GM18498 (cell line): ENCODE measurements around the gene SPATS2L.

Experiments
- ATAC-seq: cut with Tn5 transposase; IDR thresholded peaks from one replicate; pipeline ENCODE4 v1.9.1; 2021; ENCODE audit warnings: mild to moderate bottlenecking, moderate library complexity; ENCODE audit not compliant: unreplicated experiment

Gene SPATS2L

DNA sequence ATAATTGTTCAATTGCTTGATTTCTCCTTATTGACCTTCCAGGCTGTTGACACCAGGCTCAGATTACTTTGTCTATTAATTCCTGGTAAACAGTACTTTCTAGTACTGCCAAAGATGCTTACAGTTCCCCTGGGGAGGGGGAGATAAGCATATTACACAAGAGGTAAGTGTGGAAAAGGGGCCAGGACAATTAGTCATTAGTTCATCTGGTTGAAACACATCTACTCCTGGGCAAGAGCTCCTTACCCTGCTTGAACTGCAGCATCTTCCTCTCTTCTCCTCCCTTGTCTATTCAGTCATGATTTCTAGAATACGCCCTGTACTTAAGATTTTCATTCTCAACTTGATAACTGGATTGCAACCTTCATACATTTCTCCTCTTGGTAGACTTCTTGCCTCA, 10.4 kb upstream of the SPATS2L start:
- ATAC-seq: no peak

DNA sequence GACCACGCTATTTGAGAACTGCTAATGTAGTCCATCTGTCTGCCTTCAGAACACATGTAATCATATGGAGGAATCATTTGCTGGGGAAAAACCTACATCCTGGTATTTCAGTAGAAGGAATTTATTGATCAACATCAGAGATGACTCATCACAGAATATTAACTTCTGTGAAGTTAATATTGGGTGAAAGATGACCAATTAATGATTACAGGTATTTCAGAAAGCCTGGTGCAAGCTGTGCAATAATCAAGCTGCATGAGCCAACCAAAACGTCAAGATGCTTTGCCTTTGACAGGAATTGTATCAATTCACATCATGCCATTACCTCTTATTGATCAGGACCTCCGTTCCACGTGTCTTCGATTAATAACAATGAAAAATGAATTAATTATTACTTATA, 9.4 kb upstream of the SPATS2L start:
- ATAC-seq: no peak

DNA sequence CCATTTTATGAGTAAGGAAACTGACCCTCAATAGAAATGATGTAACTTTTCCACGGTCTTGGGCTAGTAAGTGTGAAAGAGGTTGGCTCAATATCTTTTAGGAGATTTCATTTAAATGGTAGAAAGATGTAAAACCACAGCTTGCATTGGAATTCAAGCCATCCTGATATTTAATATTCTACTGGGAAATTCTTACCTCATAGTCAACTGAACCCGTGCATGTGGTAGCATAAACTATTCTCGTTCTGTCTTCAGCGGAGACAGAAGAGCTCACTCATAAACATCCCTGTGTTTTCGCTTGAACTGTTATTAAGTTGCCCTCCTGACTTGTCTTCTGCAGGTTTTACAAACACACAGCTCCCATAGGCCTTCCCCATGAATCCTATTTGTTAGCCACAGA, 8.5 kb upstream of the SPATS2L start:
- no peak for ATAC-seq

DNA sequence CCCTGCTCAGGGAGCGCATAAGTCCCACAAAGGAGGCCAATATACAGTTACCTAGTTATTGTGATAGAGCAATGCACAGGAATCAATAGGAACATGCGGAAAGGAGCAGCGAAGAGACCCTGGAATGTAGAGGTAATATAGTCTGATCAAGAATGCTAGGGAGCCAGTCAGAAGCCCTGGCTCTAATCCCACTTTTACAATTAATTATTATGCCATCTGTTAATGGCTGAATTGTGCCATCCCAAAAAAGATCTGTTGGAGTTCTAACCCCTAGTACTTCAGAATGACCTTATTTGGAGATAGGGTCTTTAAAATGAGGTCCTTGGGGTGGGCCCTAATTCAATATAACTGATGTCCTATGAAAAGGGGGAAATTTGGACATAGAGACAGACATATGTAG, 7.7 kb upstream of the SPATS2L start:
- no peak for ATAC-seq

DNA sequence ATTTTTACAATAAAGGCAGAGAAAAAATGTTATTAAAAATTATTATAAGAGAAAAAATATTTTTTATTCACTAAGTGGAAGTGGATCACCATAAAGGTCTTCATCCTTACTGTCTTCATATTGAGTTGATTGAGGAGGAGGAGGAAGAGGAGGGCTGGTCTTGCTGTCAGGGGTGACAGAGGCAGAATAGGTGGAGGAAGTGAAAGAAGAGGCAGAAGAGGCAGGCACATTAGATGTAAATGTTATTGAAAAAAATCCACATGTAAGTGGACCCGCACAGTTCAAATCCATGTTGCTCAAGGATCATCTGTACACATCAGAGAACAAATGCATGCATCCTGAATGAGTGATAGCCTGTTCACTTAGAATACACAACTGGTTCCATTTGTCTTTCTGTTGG, 6.4 kb upstream of the SPATS2L start:
- no peak for ATAC-seq

DNA sequence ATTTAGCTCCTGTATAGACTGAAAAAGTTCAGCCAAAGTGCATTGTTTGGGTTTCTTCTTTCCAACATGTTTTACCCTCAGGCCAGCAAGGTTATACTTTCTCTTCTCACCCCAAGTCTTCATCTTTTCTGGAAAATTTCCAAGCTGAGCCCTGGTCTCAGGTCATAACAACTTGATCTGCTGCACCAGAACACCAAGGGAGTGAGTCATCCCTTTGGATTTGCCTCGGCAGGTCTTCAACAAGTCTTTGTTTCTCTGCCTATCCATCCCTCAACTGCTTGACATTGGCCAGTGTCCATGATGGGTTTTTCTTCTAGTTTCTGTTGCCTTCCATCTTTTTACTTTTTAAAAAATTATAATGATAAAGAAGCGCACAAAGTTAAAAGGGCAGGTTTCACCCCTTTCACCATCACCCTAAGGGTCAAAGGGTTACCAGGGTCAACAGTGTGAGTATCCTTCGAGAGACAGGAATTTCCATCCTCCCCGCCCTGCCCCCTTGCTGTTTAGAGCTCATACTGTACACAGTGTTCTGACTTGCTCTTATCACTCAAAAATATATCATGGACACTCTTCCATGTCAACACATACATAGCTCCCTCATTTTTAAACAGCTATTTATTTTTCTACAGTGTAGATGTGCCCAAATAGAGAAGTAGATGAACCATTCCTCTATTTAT, 5.7 kb upstream of the SPATS2L start:
- no peak for ATAC-seq

DNA sequence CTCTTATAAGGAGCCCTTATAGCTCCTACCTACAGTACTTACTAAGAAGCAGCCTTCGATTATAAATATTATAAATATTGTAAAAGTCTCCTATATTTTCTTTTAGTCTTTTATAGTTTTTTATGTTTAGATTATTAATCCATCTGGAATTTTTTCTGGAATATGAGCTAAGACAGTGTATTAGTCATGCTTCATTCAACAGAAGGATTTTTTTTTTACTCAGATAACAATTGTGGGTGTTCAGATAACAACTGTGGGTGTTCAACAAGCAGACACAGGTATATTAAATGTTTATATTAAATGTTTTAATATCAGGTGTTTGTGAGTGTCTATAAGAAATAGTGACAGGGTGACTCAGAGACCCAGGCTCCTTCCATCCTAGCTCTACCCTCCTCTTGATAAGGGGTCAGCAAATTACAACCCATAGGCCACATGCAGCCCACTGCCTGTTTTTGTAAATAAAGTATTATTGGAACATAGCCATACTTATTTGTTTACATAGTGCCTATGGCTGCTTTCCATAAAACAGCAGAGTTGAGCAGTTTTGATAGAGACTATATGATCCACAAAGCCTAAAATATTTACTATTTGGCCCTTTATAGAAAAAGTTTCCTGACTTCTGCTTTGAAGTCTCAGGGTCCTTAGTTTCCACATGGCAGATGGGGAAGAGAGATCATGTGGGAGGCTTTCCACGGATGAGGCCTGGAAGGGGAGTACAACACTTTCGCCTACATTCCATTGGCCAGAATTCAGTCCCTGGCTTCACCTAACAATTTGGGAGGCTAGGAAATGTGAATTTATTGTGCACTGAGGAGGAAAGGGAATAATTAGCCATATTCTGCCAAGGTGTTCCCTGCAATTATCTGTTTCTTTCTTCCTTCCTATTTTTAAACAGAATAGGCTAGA, 4.3 kb upstream of the SPATS2L start:
- no peak for ATAC-seq

DNA sequence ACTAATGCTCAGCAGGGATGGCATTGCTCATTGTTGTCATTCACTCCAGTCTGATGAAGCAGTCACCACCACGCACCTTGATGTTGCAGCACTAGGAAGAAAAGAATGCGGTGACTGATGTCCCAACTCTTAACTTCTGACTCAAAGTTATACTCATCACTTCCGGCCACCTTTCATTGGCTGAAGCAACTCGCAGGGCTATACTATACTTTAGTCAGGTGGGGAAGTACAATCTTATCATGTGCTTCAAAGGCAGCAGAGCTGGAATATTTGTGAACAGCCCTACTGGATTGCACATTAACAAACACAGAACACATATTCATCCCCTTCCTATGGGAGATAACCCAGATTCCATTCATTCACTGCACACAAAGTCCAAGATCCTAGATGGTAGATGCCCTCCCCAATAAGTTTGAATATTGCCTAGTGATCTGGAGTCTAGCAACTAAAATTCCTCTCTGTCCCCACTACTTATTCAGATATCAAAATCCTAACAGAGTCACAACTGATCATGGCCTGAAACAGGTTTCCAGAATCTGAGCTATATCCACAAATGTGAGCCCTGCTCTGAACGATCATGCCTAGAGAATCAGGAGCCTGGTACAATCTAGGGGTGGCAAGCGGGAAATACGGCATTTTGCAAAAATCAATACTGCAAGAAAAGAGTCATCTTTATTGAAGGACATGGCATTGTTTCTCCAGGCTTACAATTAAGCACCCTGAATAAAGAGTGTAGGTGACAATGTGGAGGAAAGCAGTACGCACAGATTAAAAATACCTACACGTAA, 3.4 kb upstream of the SPATS2L start:
- no peak for ATAC-seq

DNA sequence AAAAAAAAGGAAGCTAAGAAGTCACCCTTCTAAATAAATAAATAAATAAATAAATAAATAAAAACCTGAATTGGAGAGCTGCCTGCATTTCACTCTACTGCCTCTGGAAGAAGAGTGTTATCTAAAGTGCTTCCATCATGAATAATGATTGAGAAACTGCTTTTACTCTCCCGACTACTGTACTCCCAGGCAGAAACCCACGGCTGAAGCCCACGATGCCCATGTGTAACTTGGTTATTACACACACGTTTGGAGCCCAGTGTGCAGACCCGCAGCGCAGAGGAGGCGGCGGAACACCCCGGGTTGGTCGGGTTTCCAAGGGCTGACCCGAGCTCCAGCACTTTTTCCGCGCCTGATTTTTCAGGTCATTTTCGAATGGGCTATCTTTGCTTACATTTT, 697 bp upstream of the SPATS2L start:
- no peak for ATAC-seq

DNA sequence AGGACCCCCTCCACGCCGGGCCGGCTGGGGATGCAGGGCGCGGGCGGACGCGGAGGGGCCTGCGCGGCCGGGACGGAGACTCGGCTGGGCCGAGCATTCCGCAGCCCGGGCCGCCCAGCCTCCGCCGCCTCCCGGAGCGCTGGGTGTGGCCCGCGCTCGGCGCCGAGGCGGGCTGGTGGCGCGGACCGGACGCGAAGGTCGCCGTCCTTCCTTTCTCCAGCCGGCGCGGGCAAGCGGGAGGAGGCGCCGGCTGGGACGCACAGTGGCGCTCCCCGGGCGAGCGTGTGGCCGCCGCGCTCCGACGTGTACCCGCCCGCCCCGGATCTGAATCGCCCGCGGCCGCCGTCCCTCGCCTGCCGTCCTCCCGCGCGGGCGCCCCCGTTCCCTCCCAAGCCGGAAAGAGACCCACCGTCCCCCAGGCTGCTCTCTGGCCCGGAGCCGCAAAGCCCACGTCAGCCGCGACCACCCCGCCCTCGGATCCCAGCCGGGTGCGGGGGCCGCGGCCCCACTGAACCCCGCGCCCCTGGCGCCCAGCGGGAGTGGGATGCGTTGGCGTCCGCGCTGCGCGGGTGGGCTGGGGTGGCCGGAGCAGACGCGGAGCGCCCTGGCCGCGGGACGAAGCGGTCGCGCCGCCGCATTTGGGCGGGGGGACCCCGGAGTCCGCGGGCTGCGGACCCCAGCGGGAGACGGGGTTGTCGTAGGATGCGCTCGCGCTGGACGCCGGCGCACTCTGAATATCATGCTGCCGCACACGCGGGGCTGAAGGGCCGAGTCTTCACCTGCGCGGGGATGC, 634 bp downstream of the SPATS2L start:
- ATAC-seq: peak; percentile 74

DNA sequence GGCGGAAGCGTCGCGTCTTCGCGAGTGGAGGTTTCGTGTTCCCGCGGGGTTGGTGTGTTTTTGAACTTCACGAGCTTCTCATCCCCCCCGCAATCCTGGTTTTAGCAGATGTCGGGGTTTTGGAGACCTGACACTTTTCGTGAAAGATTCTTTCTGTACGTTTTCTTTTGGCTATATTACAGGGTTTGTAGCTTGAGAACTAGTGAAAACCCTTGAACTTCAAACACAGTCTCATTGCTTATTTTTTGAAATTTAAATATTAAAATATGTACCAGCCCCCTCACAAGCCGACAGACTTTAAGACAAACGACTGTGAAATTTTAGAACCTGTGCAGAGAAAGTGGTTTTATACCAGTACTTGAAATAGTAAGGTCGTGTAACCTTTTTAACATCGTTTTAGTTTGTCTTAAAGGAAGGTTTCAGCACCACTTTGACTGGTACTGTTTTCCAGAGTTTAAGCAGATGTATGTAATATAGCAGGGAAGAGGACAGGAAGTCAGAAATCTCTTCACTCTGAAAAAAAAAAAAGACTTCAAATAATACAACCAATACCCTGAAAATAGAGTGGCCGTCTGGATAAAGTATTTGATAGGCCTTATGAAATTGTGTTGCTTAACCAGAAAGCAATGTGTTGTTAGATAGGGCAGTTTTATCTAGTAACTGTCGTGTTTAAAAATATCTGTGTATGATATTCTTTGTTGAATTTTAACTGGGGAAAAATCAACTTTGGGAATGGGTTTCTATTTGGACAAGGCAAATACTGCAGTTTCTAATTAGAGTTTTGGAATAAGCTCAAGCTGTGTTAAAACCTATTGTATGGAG, 1.4 kb downstream of the SPATS2L start:
- no peak for ATAC-seq

DNA sequence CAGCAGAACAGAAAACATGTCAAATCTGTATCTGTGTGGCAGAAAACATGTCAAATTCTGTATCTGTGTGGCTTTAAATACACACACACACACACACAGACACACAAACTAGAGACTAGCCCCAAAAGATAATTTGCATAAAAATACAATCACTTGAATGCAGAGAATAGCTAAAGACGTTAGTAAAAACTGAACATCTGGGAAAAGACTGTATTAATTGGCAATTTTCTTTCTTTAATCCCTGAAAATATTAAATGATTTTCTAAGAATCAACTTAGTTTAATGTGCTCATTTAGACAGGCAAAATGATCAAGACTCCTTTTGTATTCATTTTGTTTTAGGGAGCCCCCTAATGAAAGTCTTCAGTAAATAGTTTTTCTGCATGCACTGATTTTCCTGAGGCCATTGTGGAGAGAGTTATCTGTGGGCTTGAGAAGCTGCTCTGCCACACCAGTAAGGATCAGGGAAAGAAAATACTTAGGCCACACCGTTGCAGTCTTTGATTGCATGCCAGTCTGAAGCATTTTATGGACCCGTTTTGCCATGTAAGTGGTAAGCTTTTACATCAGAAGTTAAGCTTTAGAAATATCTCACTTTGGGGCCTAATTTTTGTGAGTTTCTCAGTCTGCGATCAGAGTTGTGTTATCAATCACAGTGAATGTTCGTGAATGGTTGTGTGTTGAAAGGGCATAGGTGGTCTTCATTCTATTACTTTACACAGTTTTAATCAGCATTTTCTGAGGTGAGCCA, 2.2 kb downstream of the SPATS2L start:
- no peak for ATAC-seq

DNA sequence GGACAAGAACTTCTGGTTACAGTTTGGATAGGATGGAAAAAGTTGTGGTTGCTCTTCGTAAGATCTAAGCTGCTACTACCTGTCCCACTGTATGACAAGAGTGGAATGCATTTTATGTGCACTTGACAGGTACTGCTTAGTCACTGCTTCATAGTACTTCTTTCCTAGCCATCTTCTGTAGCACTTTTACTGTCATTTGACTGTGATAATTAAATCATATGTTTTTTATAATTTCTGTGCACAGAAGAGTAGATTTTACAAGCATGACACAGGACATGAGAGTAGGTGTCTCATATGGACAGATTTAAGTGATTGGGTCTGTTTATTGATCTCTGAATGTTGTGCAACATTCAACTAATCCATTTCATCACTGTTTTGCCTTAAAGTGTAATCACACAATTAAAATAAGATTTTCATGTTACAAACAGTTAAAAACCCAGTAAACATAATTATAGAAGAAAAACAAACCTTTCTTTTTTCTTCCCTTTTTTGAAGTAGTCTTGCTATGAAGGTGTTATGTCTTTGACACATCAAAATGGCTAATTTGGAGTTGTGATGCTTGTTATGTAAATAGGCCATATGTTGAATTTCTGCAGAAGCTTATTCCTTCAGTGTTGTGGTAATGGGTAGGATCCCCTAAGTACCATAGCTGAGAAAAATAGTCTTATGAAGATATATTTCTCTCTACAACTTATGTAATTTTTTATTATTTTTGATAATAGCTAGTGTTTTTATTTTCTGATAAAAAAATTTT, 3.0 kb downstream of the SPATS2L start:
- ATAC-seq: no peak

DNA sequence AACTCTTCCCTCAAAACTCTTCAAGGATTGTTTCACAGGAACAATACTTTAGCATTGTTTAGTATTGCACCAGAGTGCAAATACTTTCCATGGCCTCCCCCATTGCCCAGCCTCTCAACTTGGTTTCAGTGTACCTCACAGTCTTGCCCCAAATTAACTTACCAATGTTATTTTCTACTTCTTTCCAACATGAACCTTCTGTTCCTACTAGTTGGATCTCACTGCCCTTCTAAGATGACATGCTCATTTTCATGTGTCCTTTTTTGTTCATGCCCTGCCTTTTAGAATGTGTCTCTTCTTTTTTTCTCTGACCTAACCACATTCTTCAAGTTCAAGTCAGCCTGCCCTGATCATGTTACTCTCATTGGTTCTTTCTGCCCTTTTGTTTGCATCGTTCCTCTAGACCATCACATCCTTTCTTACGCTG, 4.1 kb downstream of the SPATS2L start:
- ATAC-seq: no peak

DNA sequence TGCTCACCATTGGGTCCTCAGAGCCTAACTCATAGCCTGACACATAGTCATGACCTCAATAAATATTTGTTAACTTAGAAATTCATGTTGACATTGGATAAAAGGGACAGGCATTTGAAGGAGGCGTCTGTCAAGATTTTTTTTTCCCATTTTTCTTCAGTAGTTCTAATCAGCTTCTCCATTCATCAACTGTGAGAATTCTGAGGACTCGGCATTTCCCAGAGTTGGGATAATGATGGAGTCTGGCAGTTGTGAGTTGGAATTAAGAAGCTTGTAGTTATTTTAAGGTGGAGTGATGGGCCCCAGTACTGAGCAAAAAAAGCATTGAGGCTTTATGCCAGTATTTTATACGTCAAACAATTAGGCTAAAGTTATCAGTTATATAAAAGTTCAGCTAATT, 4.6 kb downstream of the SPATS2L start:
- no peak for ATAC-seq

DNA sequence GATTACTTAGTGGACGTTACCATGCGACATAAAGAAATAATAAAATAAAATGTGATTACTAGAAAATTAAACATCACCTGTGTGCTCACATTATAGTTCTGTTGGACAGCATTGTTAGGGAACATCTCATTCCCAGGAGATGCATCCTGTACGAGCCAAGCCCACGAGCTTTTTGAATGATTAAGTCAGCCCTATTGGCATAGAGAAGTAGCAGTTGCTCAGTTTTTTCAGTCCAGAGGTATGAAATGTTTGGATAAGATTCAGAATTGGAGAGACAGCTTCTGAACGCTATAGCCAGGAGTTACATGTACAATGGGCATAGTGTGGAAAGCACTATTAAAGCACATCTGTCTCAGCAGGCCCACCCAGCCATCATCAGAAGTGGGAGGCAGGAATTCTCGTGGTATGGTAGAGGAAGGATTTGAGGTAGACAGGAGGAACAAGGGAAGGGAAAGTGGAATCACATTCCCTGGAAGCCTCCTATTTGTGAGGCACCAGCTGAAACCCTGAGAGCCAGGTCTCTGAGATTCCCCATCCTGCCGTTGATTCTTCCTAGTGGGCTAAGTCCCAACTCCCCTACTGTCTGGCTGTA, 8.6 kb downstream of the SPATS2L start:
- ATAC-seq: no peak

DNA sequence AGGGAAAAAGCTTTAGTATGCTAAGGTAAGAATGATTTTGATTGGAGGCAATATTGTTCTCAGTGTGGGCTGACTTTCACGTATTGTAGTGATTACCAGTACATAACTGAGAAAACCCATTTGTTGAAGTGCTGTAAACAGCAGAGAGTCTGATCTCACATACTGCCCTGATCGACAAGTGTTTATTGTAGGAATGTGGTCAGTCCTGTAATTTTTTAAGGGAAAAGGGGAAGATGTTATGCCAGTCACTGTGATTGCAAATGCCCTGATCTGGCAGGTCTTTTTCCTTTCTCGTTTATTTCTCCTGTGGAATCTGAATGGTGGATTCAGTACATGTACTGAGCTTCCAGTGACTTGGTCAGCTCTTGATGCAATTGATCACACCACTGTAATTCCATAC, 11.5 kb downstream of the SPATS2L start:
- no peak for ATAC-seq

DNA sequence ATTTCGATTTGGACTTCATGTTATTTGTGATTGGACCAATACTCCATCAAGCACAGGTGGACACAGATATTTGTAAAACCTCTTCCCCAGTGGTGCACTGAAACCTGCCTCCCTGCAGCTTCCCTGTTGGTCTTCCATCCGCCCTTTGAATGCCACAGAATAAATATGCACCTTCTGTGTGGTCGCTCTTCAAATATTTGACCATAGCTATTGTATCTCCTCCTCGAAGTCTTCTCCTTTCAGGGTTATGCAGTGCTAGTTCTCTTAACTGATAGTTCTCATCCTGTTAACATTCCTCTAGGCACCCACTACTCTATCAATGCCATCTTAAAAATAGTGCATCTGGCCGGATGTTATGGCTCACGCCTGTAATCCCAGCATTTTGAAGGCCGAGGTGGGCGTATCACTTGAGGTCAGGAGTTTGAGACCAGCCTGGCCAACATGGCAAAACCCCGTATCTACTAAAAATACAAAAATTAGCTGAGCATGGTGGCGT, 12.5 kb downstream of the SPATS2L start:
- ATAC-seq: no peak
